Posterior vena cava (tissue), 2 donors: ENCODE measurements around the gene OR5B2. TPM values are rescaled to one million over a fixed set of nuclear protein-coding genes. Genes with fewer than 3 reads are reported as not detected.
A peak's percentile ranks its signal among the peaks of the same experiment; 100 is the strongest.
"Not testable (repeated sequence)": the region's sequence is repeated elsewhere in the genome, so short reads cannot be mapped to it uniquely, and the experiment has no call there.

Source experiments
- DNase-seq: peaks from one replicate; pipeline ENCODE4 v3.0.0-alpha.2; 2020; ENCODE audit warnings: low spot score
- intact Hi-C, 2 donors: fragments of 100-400 bp; cut with DNase I; formaldehyde crosslinking; loops; one replicate each; pipeline versions ENCODE4 v1.14.1 to v1.14.2; 2022 to 2023
- long read RNA-seq, 2 donors: library from polyadenylated mRNA; unstranded; transcript quantifications; one replicate each; pipeline ENCODE4 v2.0.0, GENCODE V29; 2020 to 2021
- total RNA-seq, 2 donors: library from RNA; stranded (reverse); fragmentation: NEBNext Ultra II Directional; extraction: Animal tissue kit (Norgen Biotek cat#: 25700); gene quantifications; one replicate each; pipeline ENCODE4 v1.2.1, GENCODE V29; 2021
- donor health status: DM: yes; HTN: yes; CAD: no.
- donor health status: DM: yes; HTN: yes; CAD: no.

The OR5B2 gene
- total RNA-seq: not detected
- long read RNA-seq, donor 1: 0 reads
- long read RNA-seq, donor 2: 0 reads

DNA sequence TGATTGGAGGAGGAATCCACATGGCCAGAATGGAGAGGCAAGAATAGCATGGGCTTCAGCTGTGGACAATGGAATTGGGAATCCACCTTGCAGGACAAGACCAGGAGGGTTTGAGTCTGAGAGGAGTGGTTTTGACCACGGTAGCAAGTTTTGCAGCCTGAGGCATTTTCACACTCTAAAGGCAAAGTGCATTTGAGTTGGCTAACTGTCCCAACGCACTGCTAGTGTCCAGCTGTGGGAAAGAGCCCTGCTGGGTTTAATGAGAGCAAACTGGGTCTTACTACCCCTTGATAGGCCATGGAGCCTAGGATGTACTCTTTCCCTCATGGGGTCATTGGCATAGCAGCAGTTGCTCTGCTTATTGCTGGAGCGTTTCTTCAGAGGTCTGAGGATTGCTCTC is at the start of gene OR5B2:
OR5B2 (minus strand) TSS at position 101 of the 400 bp plus-strand sequence. CDS start 4,860 bp downstream, outside the sequence.
- no peak for DNase-seq
- intact Hi-C loops: no loop called here

DNA sequence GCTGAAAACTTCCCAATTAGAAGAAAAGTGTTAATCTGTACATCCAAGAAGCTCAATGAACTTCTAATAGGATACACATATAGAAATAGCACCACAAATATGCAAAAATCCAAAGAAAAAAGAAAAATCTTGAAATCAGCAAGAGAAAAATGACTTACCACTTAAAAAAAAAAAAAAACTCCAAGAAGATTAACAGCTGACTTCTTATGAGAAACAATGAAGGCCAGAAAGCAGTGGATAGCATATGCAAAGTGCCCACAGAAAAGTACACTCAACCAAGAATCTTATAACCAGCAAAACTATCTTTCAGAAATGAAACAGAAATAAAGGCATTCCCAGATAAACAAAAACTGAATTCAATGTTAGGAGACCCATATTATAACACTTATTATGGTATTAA is 44.0 kb upstream of the OR5B2 start:
- no peak for DNase-seq
- intact Hi-C loops: no loop called here

DNA sequence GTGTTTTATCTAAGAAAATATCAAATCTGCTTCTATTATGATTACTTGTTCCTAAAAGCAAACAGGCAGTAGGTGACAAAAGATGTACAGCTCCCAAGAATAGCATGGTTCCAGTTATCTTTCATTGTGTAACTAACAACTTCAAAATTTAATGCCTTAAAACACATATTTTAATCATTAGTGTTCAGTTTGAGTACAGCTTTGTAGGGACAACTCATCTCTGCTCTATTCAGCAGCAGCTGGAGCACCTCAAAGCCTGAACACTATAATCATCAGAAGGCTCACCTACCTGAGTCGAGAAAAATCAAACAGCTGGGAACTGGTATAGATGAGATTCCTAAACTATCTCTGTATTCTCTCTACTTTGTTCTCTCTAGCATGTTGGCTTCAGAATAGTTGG is 38.4 kb upstream of the OR5B2 start:
- DNase-seq: no peak
- intact Hi-C loops: no loop called here

DNA sequence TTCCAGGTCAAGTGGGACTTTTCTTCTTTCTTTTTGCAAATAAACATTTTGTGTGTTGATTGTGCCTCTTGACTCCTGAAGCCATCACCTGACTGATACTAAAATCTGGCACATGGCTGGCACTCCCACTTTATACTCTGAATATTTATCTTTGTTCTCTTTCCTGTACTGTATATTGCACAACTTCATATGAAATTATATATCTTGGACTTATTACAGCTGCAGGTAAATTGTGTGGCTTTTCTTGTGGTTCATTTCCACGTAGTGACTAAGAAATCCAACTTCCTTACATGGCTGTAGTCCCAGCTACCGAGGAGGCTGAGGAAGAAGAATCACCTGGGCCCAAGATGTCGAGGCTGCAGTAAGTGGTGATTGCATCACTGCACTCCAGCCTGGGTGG is 37.8 kb upstream of the OR5B2 start:
- no peak for DNase-seq
- intact Hi-C loops: no loop called here

DNA sequence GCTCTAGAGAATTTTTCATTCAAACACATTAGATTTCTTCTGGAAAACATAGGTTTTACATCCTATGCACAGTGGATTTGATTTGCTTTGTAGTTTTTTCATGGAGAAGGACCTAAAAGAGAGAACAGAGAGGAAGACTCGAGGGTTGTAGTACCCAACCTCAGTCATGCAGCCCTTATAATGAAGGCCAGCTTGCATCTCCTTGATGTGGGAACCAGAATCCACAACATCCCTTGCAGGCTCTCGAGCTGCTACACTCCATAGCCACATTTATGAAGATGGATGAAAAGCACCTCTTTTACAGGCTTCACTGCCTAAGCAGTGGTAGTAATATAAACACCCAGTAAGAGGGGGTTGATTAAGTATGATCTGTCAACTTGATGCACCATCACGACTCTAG is 23.7 kb upstream of the OR5B2 start:
- DNase-seq: no peak
- intact Hi-C loops: no loop called here

DNA sequence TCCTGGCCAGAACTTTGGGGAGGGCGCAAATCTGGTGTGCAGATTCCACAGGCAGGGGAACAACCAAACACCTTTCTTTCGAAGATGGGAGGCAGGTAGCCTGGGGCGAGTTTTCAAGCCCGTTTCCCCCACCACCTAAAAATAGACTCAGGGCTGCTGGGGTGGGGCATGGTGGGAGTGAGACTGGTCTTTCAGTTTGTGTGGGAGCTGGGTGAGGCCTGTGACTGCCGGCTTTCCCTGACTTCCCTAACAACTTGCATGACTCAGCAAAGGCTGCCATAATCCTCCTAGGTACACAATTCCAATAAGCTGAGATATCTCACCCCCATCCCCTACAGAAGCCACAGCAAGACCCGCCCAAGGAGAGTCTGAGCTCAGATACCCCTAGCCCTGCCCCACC is 18.4 kb upstream of the OR5B2 start:
- DNase-seq: peak; percentile 30
- intact Hi-C loops: no loop called here

DNA sequence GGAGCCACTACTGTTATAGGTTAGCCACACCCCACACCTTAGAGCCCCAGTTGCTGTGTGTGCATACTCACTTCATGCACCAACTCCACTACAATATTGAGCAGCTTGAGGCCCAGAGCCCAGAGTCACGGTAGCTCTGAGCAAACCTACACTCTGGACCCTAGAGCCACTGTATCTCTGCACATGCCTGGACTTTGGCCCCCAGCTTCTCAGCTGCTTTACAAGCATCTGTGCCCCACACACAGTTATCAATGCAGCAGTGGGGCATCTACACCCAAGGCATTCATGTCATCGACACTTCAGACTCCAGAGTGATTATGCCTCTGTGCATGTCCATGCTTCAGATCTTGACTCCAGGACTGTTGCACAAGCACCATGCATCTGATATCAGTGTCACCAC is 16.4 kb upstream of the OR5B2 start:
- DNase-seq: peak; percentile 35
- intact Hi-C loops: no loop called here

DNA sequence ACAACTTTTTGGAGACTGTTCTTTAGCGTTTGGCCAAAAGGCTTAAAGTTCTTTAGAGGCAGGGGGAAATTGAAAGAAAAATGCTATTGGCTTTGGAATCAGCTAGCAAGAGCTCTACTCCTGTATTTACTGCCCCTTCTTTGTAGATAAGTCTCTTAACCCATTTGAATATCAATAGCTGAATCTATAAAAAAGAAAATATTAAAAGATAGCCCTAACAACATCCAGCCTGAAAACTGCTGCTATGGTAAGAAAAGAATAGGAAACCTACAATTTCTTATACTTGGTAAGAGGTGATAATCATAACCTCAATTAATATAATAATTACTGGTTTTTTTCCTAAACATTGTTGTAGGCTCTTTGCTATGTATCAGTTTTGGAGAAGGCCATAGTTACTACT is 14.2 kb upstream of the OR5B2 start, which contains the start of gene OR5B12:
OR5B12 (minus strand) TSS at position 101 of the 400 bp plus-strand sequence. CDS start 2,085 bp downstream, outside the sequence.
- DNase-seq: no peak
- intact Hi-C loops: no loop called here

DNA sequence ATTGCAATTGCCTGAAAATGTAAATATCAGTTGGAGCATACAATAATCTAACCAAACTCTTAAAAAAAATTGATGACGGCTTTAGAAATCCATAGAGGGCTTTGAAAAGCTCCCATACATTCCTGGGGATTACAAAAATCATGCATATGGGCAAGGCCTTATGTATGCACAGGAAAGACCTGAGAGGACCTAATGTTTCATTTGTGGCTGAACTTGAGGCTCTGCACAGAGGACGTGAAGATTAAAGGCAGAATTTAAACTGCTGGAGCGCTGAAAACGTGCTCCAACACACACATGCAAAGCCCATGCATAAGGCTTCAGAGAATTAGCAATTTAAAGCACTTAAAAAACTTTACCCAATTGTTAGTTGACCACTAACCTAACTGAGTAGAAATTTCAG is 10.6 kb upstream of the OR5B2 start:
- intact Hi-C loops: no loop called here
- no peak for DNase-seq

DNA sequence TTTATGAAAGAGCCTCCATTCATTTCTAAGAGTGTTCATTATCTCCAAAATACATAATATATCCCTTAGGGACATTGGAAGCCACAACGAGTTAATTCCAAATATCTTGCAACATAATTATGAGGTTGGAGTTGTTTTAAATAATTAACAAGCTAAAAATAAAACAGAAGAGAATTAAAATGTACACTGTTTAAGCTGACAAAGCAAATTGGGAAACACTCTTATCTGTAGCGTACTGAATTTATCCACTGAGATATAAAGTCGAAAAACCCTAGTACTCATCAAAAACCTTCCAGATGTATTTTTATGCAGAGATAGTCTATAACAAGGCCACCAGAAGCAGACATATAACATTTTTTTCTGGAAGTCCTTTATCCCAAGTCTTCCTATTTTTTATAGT is 6.3 kb upstream of the OR5B2 start:
- no peak for DNase-seq
- intact Hi-C loops: no loop called here

DNA sequence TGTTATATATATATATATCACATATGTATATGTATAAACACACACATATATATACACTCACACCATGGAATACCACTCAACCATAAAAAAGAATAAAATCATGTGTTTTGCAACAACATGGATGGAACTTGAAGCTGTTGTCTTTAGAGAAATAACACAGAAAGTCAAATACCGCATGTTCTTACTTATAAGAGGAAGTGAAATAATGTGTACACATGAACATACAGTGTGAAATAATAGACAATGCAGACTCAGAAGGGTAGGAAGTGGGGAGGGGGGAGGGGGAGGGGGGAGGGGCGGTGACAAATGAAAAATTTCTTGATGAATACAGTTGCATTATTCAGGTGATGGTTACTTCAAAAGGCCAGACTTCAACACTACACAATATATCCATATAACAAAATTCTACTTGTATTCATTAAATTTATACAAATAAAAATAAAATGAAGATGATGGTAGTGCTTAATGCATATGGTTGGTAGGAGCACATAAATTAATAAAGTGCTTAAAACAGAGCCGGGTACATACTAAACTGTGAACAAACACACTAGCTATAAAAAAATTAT is 5.8 kb upstream of the OR5B2 start:
- intact Hi-C loops: no loop called here

DNA sequence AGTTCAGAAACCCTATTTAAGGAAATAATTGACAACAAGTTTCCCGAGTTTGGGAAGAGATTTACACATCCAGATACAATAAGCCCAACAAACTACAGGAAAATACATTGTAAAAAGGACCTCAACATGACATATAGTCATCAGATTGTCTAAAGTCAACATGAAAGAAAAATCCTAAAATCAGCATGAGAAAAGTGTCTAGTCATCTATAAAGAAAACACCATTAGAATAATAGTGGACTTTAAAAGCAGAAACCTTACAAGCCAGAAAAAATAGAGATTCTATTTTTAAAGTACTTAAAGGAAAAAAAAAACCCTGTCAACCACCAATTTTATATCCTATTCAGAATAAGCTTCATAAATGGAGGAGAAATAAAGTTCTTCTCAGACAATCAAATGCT is 1.4 kb upstream of the OR5B2 start:
- intact Hi-C loops: no loop called here
- no peak for DNase-seq

More for the DNA sequence above, 5.8 kb upstream of the OR5B2 start:
- DNase-seq: no peak

DNA sequence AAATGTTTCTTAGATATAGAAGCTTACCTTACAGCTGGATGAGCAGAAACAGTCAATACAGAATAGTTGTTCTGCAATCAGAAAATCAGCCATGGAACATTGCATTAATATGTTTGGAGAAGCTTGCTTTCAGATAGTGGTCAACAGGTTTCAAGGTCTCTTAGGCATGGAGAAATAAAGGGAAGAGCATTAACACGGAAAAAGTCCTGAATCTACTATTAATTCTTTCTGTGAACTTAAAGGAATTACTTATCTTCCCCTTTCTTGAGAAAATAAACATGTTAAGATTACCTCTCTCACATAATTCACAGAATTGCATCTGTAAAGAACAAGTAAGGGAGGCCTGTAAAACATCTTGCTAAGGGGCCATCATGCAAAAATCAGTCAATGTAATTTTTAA is 21.1 kb downstream of the OR5B2 start, which contains the start of gene OR5B3:
OR5B3 (minus strand) TSS at position 101 of the 400 bp plus-strand sequence. CDS start 3,465 bp downstream, outside the sequence.
- intact Hi-C loops: no loop called here
- no peak for DNase-seq

DNA sequence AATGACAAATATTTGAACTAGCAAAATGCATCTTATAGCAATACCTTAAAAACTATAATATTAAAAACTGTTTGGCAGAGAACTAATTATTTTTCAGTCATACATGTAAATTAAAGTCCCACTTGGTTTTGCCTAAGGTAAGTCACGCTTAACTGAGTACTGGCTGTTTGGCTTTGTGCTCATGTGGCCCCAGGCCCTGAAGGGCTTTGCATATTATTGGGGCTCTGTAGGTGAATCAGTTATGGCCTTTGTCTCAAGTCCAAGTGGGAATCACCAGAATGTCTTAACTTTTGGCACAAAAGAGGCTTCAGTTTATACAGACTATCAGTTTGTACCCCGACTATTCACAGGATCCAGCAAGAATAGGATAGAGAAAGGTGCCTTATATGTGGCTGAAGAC is 28.3 kb downstream of the OR5B2 start:
- intact Hi-C loops, DNase-seq: not testable (repeated sequence)

DNA sequence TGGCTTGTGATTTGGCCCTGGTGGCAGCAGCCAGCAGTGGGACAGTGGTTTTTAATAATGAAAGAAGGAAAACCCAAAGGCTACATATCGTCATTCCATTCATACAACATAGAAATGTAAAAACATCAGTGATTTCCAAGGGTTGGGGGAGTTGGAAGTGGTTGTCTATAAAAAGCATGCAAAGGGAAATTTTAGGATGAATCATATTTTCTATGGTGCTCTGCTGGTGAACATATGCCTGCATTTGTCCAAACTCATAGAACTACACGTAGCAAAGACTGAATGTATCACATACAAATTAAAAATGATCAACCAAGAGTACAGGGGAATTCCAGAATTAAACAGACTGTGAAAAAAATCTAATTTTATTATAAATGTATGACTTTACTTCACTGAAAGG is 32.3 kb downstream of the OR5B2 start:
- intact Hi-C loops: no loop called here
- DNase-seq: no peak

DNA sequence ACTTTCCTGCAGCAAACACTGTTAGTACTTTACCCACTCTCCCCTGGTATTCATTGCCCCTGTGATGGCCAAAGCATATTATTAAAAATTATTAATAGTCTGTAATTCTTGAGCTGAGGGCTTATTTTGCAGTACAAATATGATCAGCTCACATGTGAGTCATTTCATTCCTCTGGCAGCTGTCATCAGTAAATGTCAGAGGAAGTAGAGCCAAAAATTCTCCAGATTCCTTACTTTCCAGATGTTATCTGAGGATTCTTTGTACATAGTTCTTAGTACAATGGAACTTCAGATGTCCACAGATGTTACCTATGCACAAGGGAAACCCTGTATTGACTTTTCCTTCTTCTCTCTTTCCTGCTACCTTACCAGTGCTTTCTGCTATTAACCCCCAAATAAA is 33.7 kb downstream of the OR5B2 start:
- DNase-seq: no peak
- intact Hi-C loops: no loop called here

DNA sequence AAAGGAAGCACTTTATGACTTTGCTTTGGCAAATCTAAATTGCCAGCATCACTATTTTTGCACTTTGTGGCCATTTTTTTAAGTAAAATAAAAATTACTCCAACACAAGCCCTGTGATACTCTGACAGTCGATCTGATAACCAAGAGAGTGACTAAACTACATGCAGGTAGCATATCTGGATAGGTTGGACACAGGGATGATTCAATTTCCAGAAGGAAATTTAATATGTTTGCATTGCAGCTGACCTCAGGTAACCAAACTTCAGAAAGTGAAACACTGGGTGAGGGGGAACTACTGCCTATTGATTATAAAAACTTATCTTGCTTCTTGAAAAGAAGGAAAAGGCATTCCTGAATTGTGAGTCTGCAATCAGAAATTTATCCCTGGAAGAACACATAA is 35.2 kb downstream of the OR5B2 start:
- DNase-seq: no peak
- intact Hi-C loops: no loop called here

DNA sequence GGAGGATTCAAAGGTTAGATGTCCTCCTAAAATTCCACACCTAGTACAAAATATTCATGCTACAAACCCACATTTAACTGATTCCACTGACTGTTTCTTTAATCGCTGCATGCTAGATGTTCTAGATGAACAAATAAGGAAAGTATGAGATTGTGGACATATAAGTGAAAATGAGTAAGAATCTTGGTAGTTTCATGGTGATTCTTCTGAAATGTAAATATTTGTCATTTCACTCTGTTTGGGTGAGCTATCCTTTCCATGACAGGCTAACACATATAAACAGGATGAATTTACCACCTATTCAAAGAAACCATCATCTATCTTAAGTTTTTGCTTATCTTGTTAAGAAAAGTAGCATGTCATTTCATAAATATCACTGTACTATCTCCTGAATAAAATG is 36.0 kb downstream of the OR5B2 start:
- intact Hi-C loops: no loop called here
- DNase-seq: no peak

DNA sequence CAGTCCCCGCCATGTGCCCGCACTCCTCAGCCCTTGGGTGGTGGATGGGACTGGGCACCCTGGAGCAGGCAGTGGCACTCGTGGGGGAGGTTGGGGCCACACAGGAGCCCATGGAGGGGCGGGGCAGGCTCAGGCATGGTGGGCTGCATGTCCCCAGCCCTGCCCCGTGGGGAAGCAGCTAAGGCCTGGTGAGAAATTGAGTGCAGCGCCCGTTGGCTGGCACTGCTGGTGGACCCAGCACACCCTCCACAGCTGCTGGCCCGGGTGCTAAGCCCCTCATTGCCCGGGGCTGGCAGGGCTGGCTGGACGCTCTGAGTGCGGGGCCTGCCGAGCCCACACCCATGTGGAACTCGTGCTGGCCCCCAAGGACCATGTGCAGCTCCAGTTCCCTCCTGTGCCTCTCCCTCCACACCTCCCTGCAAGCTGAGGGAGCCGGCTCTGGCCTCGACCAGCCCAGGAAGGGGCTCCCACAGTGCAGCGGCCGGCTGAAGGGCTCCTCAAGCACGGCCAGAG is 37.3 kb downstream of the OR5B2 start:
- intact Hi-C loops: no loop called here
- peak; percentile 71 for DNase-seq
